Keratinocyte (primary cell): Measurements from ENCODE around the gene GTF3C4. TPM values are rescaled to one million over a fixed set of nuclear protein-coding genes. Genes with fewer than 3 reads are reported as not detected.

Experiments
- DNase-seq: peaks from one replicate; pipeline ENCODE4 v3.0.0-alpha.2; 2011; ENCODE audit warnings: low read depth, missing footprints, low spot score
- FAIRE-seq: peaks from 2 replicates; lab custom pipeline; 2011; peaks lifted over from hg19 to GRCh38; lab: Jason Lieb, UNC
- H2AFZ ChIP-seq: 2 replicates; pipeline ENCODE4 v1.6.0; 2012; ENCODE audit warnings: low read length, control low read depth, inconsistent platforms; ENCODE audit not compliant: control insufficient read depth
- H3K27ac ChIP-seq: 2 replicates; pipeline ENCODE4 v1.5.1; 2011; ENCODE audit warnings: low read length; ENCODE audit not compliant: control insufficient read depth, insufficient read depth
- H3K27me3 ChIP-seq: 3 replicates; pipeline ENCODE4 v1.6.0; 2011; ENCODE audit warnings: low read length; ENCODE audit not compliant: control insufficient read depth, insufficient read depth; ENCODE audit errors: extremely low read depth
- H3K36me3 ChIP-seq, 2 experiments: 2 replicates in 1 of 2; 3 replicates in 1 of 2; pipeline ENCODE4 v1.5.1; 2011; ENCODE audit warnings: low read length in 2 of 2, mild to moderate bottlenecking in 1 of 2; ENCODE audit not compliant: control insufficient read depth in 2 of 2, insufficient read depth in 2 of 2; ENCODE audit errors: extremely low read depth in 1 of 2
- H3K4me1 ChIP-seq: 3 replicates; pipeline ENCODE4 v1.5.1; 2011; ENCODE audit warnings: low read length; ENCODE audit not compliant: control insufficient read depth, insufficient read depth; ENCODE audit errors: extremely low read depth
- H3K4me2 ChIP-seq: 3 replicates; pipeline ENCODE4 v1.6.0; 2011; ENCODE audit warnings: low read depth, low read length; ENCODE audit not compliant: control insufficient read depth, insufficient read depth; ENCODE audit errors: extremely low read depth
- H3K4me3 ChIP-seq, 3 experiments: fragments of 200-600 bp in 1 of 3; sonication (generic) in 1 of 3; 2 replicates in 2 of 3; 3 replicates in 1 of 3; pipeline ENCODE4 v1.5.1; 2011 to 2016; ENCODE audit warnings: low read length in 3 of 3, mild to moderate bottlenecking in 3 of 3, control low read depth in 2 of 3, inconsistent platforms in 1 of 3, low read depth in 1 of 3, mixed read lengths in 1 of 3, mixed run types in 1 of 3, moderate library complexity in 1 of 3; ENCODE audit not compliant: control insufficient read depth in 2 of 3, insufficient read depth in 2 of 3; ENCODE audit errors: extremely low read depth in 1 of 3
- H3K79me2 ChIP-seq: 2 replicates; pipeline ENCODE4 v1.6.0; 2012; ENCODE audit warnings: low read length; ENCODE audit not compliant: control insufficient read depth, insufficient read depth
- H3K9ac ChIP-seq: 3 replicates; pipeline ENCODE4 v1.6.0; 2011; ENCODE audit warnings: low read length; ENCODE audit not compliant: control insufficient read depth, insufficient read depth; ENCODE audit errors: extremely low read depth
- H3K9me1 ChIP-seq: 3 replicates; pipeline ENCODE4 v1.6.0; 2011; ENCODE audit warnings: low read length; ENCODE audit not compliant: control insufficient read depth, insufficient read depth; ENCODE audit errors: extremely low read depth
- H3K9me3 ChIP-seq: 2 replicates; pipeline ENCODE4 v1.5.1; 2012; ENCODE audit warnings: low read depth, low read length; ENCODE audit not compliant: control insufficient read depth
- H4K20me1 ChIP-seq: 3 replicates; pipeline ENCODE4 v1.6.0; 2011; ENCODE audit warnings: low read length; ENCODE audit not compliant: control insufficient read depth, insufficient read depth; ENCODE audit errors: extremely low read depth
- CTCF ChIP-seq, 3 experiments: IDR thresholded peaks in 1 of 3; conservative IDR thresholded peaks in 1 of 3; optimal IDR thresholded peaks in 1 of 3; 2 replicates in 2 of 3; 3 replicates in 1 of 3; pipeline versions ENCODE3 to v1.5.1; 2011; ENCODE audit warnings: low read length in 3 of 3, mild to moderate bottlenecking in 3 of 3, moderate library complexity in 2 of 3, control low read depth in 1 of 3, inconsistent platforms in 1 of 3; ENCODE audit not compliant: insufficient read depth in 2 of 3; ENCODE audit errors: extremely low read depth in 1 of 3
- EZH2 ChIP-seq: IDR thresholded peaks from one replicate; pipeline ENCODE4 v1.6.1; 2012; ENCODE audit warnings: inconsistent platforms, mild to moderate bottlenecking, low read length, moderate library complexity
- dilution Hi-C: fragments of 300-500 bp; cut with MboI; formaldehyde crosslinking; loops from one replicate; pipeline ENCODE4 v1.7.0; 2020; ENCODE audit warnings: low sequenced_read_pairs; ENCODE audit not compliant: extremely low pct_ligation_motif_present
- polyA plus RNA-seq, 5 experiments: library from polyadenylated mRNA; depleted of rRNA in 3 of 5; stranded (reverse) in 3 of 5; stranded (forward) in 1 of 5; unstranded in 1 of 5; fragments of >200 nt; gene quantifications; 1 replicate in 1 of 5; 2 replicates in 3 of 5; 3 replicates in 1 of 5; pipeline versions ENCODE4 v1.2.1 to v1.2.3, GENCODE V29; 2011 to 2012; ENCODE audit warnings: missing spikeins in 2 of 5, low read depth in 1 of 5, low replicate concordance in 1 of 5

The GTF3C4 gene
- polyA plus RNA-seq, 1 donor (not counting 4 experiments of a cell fraction or from before 2014, with no cell fraction given), result 7.7 TPM

DNA sequence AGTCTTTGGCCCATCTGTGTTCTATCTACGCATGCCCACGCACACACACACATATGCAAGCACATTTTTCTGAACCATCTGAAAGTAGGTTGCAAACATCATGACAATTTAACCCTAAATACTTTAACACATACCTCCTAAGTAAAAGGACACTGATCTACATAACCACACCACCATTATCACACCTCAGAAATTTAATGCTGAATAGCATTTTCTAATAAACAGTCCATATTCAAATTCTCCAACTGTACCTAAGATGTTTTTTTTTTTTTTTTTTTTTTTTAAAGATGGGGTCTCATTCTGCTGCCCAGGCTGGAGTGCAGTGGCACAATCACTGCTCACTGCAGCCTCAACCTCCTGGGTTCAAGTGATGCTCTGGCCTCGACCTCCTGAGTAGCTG, 35.9 kb upstream of the GTF3C4 start:
- DNase-seq (no peak), FAIRE-seq (no peak)
- Histone ChIP-seq H3K9me1 (peaks cover 3% of the 10 kb centered on the region), H3K27ac (no peak overlapping the region), H4K20me1 (no peaks in the 10 kb centered on the region), H3K4me1 (peaks cover 30% of the 10 kb centered on the region), H2AFZ (no peak overlapping the region), H3K9me3 (no peaks in the 10 kb centered on the region), H3K4me3 (no peak overlapping the region), H3K36me3 (peaks cover 17 to 29% of the 10 kb centered on the region in 2 experiments), H3K27me3 (no peaks in the 10 kb centered on the region), H3K9ac (no peak overlapping the region), H3K4me2 (no peak overlapping the region), H3K79me2 (no peaks in the 10 kb centered on the region)
- dilution Hi-C loops, result no loop called here
- TF ChIP-seq EZH2, result no peak
- no peak for TF ChIP-seq CTCF (optimal IDR thresholded peaks at IDR 0.05 in 1 of 3, IDR thresholded peaks at IDR 0.05 in 1 of 3, conservative IDR thresholded peaks at IDR 0.05 in 1 of 3; ENCODE audit: extremely low read depth in 1 of 3, insufficient read depth in 2 of 3, low read length in 3 of 3)

- Histone ChIP-seq H2AFZ (no peak overlapping the region), H3K27me3 (no peaks in the 10 kb centered on the region), H3K9me3 (no peaks in the 10 kb centered on the region), H3K9me1 (peaks cover 2% of the 10 kb centered on the region), H3K9ac (no peak overlapping the region), H3K36me3 (peaks cover 13 to 24% of the 10 kb centered on the region in 2 experiments), H4K20me1 (no peaks in the 10 kb centered on the region), H3K4me2 (no peak overlapping the region), H3K27ac (no peak overlapping the region), H3K4me3 (no peak overlapping the region), H3K4me1 (peaks cover 8% of the 10 kb centered on the region), H3K79me2 (no peaks in the 10 kb centered on the region)
- dilution Hi-C loops, result no loop called here
- FAIRE-seq, result no peak
- TF ChIP-seq CTCF (optimal IDR thresholded peaks at IDR 0.05 in 1 of 3, IDR thresholded peaks at IDR 0.05 in 1 of 3, conservative IDR thresholded peaks at IDR 0.05 in 1 of 3; ENCODE audit: extremely low read depth in 1 of 3, insufficient read depth in 2 of 3, low read length in 3 of 3) (no peak), EZH2 (no peak)
- no peak for DNase-seq
Measured at GRCh38 chr9:132637351-132637750, 32.9 kb upstream of the GTF3C4 start.
